Middle frontal gyrus (tissue), 1 donor: ENCODE data around the gene LARP4.
"Not testable (repeated sequence)": the region's sequence is repeated elsewhere in the genome, so short reads cannot be mapped to it uniquely, and the experiment has no call there.

Experiments
- DNase-seq: peaks from one replicate; pipeline ENCODE4 v3.0.0-alpha.2; 2015; ENCODE audit warnings: low spot score; ENCODE audit errors: extremely low spot score

The LARP4 gene

DNA sequence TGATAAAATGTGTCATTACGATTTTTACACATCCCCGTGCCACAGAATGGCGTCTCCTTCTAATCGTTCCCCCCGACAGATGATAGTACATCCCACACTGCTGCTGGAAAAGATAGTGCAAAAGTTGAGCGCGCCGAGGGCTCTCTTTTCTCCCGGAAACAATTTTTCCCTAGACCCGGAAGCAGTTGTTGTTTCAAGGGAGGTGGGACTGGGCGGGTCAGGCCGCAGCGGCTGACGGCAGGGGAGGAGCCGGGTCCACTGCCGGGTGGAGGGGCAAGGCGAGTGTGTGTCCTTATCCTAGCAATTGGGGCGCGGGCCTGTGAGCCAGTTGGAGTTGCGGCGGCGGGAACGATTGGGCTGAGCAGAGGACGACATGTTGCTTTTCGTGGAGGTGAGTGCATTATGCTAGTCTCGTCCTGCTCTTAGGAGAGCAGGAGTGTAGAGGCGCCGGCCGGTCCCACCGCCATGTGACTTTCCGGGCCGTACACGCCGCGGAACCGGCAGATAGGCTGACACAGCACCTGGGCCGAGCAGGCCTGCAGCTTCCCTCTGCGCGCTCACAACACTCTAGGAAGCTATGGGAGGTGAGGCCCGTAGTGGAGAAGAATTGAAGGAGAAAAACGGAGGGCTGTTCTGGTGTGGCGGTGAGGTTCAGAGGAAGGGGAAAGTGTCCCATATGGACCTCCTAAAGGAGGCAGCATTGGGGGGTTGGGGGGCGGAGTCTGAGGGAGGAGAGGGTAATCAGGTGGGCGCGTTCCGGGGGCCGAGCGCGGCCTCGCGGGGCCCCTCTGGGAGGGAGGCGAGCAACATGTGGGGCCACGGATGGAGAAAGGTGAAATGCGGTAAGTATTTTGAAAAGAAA is at the start of gene LARP4:
TSS of gene LARP4 (plus strand) at position 248 of the 862 bp plus-strand sequence. CDS start at position 374, 126 bp downstream.
- DNase-seq = peak; percentile 90

DNA sequence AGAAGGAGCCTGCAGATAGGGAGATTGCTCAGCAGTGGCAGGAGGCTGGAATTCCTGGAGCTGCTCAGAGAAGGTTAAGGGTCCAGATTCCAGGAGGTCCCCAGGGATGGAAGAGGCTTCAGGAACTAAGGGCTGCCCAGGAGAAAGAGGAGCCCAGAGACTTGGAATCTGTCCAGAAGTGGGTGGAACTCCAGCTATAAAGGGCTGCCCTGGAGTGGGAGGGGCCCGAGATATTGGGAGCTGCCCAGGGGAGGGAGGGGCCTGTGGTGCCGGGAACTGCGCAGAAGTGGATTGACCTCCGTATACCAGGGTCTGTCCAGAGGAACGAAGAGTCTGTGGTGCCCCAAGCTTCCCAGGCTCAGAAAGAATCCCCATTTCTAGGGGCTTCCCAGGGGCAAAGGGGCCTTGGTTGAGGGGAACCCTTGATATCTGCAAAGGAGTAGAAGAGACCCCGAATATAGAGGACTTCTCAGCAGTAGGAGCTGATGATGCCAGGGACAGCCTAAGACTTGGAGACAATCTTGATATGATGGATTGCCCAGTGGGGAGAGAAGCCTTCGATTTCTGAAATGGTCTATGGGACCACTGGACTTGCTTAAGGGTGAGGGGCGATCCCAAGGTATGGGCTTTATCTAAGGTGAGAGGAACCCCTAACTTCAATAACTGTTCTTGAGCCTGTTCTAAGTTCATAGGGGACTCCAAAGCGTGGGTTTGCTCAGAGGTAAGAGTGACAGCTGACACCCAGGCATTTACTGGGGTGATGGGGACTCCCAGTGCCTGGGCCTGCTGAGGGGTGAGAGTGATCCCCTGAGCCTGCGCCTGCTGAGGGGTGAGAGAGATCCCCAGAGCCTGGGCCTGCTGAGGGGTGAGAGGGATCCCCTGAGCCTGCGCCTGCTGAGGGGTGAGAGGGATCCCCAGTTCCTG is 49.3 kb upstream of the LARP4 start:
- DNase-seq = no peak

DNA sequence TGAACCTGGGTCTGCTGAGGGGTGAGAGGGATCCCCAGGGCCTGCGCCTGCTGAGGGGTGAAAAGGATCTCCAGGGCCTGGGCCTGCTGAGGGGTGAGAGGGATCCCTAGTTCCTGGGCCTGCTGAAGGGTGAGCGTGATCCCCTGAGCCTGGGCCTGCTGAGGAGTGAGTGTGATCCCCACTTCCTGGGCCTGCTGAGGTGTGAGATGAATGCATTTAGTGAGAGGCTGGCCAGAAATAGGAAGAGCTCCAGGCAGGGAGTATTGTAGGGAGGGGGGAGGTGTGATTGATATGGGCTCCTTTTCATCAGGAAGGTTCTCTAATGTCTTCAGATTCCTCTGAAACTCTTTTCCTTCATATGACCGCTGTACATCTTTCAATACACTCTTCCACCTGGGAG is 47.3 kb upstream of the LARP4 start:
- no peak for DNase-seq

DNA sequence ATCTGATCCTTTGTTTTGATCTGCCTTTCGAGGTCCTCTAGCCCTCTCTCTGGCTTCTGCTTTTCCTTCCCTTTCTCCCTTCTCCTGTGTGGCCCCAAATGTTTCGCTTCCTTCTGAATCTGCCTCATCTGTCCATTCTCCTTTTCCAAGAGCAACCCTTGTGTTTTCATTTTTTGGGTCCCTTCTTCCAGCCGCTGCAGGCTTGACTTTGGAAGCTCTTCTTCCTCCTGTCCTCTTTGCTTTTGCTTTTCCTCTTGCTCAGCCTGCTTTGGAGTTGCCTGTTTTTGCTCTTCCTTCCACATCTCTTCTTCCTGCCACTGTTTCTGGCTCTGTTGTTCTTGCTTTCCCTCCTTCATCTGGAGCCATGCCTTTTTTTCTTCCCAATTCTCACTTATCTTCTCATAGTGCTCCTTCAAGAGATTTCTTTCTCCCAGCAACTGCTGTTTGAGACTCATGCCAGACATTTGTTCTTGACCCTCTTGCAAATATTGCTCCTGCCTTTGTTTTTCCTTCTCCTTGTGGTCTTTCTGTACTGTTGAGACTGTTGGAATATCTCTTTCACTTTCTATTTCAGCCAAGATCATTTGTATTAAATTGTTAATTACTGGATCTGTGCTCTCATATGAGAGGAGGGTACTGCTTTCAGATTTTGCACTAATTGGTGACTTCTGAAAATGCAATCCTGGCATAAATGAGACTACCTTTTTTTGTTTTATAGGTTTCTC is 46.7 kb upstream of the LARP4 start:
- no peak for DNase-seq

DNA sequence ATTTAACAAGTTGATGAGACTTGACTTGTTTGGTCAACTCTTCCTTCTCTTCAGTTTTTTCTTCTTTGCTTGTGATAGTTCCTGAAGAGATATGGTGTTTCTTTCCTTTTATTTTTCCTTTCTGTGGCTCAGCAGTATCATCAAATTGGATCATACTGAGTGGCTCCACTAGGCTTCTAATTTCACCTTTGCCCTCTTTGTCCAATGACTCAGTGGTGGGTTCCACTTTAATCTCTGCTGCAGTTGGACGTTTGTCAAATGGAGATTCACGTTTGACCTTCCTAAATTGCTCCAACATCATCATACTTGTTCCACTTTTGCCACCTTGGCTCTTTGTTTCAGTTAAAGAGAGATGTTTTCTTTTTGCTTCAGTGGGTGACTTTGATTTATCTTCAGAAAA is 45.8 kb upstream of the LARP4 start:
- DNase-seq = no peak

GRCh38 chr12:50355365-50355764 is 45.3 kb upstream of the LARP4 start:
- DNase-seq = no peak

DNA sequence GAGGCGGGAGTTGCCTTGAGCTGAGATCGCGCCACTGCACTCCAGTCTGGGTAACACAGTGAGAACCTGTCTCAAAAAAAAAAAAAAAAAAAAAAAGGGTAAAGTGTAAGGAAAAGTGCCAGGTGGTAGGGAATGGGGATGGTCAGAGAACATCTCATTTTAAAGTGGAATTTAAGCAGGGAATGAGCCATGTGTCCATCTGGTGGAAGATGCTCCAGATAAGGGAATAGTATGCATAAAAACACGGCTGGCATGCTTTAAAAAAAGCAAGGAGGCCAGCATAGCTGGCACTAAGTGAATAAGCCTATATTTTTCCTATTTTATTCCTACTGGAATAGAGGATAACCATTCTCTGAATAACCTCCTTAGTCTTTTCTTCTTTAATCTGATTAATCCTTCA is 38.0 kb upstream of the LARP4 start:
- no peak for DNase-seq

DNA sequence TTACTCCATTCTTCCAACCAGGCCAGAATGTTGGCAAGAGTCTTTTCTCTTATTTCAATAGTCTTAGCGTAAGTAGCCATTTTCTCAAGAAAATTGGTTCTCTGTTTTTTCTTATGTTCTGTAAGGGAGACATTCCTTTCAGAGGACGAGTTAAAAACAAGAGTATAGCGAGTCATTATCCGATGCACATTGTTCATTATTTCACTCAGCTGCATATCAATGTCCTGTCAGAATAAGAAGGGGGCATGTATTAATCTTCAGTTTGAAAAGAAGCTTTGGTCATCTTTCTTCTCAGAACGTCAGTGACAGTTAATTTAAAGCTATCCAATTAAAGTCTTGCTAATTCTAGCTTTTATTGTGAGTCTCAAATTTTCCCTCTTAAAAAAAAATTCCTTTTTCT is 37.5 kb upstream of the LARP4 start:
- no peak for DNase-seq

DNA sequence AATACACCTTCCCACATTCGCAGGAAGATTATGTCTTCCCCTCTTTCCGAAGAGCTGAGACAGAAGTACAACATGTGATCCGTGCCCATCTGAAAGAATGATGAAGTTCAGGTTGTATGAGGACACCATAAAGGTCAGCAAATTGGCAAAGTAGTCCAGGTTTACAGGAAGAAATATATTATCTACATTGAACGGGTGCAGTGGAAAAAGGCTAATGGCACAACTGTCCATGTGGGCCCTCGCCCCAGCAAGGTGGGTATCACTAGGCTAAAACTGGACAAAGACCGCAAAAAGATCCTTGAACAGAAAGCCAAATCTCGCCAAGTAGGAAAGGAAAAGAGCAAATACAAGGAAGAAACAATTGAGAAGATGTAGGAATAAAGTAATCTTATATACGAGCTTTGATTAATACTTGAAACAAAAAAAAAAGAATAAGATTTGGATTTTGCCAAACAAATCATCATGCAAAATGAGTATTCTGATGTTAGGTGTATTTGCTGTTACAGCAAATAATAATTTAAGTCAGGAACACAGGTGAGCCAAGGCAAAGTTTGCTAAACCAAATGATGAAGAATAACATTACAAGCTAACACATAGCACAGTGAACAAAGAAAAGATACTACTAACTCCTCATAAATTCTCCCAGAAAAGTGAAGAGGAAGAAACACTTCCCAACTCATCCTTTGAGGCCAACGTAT is 34.8 kb upstream of the LARP4 start:
- no peak for DNase-seq

- DNase-seq = not testable (repeated sequence)
Measured at GRCh38 chr12:50370672-50371071, 30.0 kb upstream of the LARP4 start.

GRCh38 chr12:50375802-50376201 is 24.9 kb upstream of the LARP4 start:
- DNase-seq = no peak

- no peak for DNase-seq
Measured at GRCh38 chr12:50380761-50381325, 19.8 kb upstream of the LARP4 start.

- DNase-seq = no peak
Measured at GRCh38 chr12:50387487-50387886, 13.2 kb upstream of the LARP4 start.

- DNase-seq = no peak
Measured at GRCh38 chr12:50387972-50388478, 12.7 kb upstream of the LARP4 start.

GRCh38 chr12:50388793-50389192 is 11.9 kb upstream of the LARP4 start:
- DNase-seq = not testable (repeated sequence)

DNA sequence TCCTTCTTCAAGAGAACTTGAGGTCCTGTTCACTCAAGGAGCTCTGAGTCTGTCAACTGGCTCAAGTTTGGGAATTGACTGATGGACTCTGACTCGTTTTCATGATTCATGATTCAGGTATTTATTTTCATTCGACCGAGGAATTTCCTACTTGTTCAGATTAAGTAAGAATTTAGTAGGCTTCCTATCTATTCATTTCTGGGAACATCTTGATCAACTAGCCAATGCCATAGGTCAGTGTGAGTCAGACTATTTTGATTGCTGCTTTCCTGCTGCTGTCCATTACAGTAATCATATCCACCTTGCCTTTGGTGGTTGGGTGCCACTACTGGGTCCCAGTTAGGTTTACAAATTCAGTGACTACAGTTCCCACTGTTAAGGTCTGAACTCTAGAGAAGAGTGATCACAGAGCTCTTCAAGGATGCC is 10.4 kb upstream of the LARP4 start:
- DNase-seq = no peak

GRCh38 chr12:50394469-50395029 is 6.1 kb upstream of the LARP4 start:
- no peak for DNase-seq

DNA sequence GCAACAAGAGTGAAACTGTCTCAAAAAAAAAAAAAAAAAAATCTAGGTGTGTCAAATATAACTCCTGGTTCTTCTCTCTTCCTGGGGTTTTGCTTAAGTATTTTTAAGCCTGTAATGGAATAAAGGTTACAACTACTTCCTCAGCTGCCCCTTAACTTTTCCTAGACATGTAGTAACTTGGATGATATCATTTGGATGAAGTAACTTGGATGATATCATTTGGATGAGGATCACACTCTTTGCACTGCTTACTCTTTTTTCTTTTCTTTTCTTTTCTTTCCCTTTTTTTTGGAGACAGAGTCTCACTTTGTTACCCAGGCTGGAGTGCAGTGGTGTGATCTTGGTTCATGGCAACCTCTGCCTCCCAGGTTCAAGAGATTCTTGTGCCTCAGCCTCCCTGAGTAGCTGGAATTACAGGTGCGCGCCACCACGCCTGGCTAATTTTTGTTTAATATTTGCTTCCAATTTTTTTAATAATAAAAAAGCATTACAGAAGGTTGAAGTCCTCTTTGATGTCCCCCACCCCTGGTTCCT is 3.5 kb upstream of the LARP4 start:
- no peak for DNase-seq

- DNase-seq = no peak
Measured at GRCh38 chr12:50398931-50399330, 1.8 kb upstream of the LARP4 start.
